NCI-H2081 treated with DMSO at 0.1 percent for 48 hours (cell line): ENCODE results near the gene MRPL20.
A peak's percentile ranks its signal among the peaks of the same experiment; 100 is the strongest.
"Not testable (repeated sequence)": the region's sequence is repeated elsewhere in the genome, so short reads cannot be mapped to it uniquely, and the experiment has no call there.

Experiments used
- DNase-seq: peaks from one replicate; lab custom pipeline; 2025; lab: John Stamatoyannopoulos, UW

MRPL20 gene

GRCh38 chr1:1406101-1406820 is 832 bp downstream of the MRPL20 start:
- no peak for DNase-seq

GRCh38 chr1:1403653-1404052 is 3.4 kb downstream of the MRPL20 start:
- DNase-seq = no peak

DNA sequence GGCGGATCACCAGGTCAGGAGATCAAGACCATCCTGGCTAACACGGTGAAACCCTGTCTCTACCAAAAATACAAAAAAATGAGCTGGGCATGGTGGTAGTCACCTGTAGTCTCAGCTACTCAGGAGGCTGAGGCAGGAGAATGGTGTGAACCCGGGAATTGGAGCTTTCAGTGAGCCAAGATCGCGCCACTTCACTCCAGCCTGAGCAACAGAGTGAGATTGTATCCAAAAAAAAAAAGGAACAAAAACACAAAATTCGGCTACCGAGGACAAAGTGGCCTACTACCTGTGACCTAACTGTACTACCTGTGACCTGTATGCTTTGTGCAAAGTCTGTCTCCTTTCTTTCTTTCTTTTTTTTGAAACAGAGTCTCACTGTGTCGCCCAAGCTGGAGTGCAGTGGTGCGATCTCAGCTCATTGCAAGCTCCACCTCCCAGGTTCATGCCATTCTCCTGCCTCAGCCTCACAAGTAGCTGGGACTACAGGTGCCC is 4.1 kb downstream of the MRPL20 start:
- not testable (repeated sequence) for DNase-seq

GRCh38 chr1:1402072-1402900 is 4.8 kb downstream of the MRPL20 start:
- no peak for DNase-seq

- DNase-seq = no peak
Measured at GRCh38 chr1:1401457-1402010, 5.6 kb downstream of the MRPL20 start.

- no peak for DNase-seq
Measured at GRCh38 chr1:1400576-1401456, 6.3 kb downstream of the MRPL20 start.

- DNase-seq = no peak
Measured at GRCh38 chr1:1399872-1400575, 7.1 kb downstream of the MRPL20 start.

DNA sequence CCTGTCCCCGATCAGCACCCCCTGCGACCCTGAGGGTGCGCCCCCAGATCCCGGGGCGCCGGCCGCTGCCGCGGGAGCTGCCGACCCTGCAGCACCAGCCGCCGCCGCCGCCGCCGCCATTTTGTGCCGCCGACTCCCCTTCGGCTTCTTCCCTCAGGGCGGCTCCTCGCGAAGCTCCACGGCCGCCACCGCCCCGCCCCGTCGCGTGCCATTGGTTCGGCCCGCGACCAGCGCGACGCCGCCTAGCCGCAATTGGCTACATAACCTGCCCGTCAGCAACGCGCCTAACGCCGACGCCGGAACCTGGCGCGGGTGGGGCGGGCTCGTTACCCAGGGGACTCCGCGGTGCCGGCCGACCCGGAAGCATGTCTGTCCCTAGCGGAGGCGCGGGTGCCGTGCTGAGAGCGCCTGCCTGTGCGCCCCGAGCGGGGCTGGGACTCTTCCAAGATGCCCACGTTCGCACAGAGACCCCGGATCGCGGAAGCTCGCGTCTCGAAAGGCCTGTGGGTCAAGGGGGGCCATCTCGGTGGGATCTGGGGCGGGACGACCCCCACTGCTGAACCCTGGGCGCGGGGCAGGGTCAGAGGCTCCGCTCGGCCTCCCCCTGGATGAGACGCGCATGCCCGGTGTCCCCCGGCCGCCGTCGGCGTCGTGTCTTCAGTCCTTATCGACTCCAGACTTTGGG is 7.8 kb downstream of the MRPL20 start, which contains the start of gene CCNL2:
TSS of gene CCNL2 (minus strand) at position 149 of the 685 bp plus-strand sequence. CDS start at position 120, 29 bp downstream.
- DNase-seq = peak; percentile 89

- DNase-seq = no peak
Measured at GRCh38 chr1:1398677-1399186, 8.4 kb downstream of the MRPL20 start.

DNA sequence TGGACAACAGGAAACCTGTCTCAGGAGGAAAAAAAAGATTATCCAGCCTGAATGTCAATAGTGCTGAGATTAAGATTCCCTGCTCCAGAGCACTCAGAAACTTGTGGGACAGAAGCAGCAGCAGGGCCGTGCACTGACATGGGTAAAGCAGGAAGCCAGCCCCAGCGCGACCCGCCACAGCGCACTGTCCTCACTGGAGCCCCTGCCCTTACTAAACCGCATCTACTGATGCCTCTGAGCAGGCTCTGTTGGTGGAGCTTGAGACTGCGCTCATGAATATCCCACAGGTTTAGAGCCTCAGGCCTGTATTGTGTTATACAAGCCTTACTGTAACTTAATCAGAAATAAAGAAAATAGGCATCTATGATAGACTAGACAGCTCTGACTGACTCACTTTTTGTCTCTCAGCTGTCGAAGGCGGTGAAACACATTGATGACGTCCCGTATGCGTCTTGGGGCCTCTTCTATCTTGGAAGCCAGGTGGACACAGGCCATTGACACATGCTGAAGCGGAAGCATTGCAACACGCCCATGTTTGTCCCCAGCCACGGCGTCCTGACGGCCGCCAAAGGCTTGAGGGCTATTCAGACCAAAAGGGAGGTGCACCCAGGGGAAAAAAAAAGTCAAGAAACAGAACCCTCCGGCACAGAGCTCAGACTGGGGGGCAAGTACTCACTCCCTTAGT is 9.1 kb downstream of the MRPL20 start:
- DNase-seq = no peak

- DNase-seq = no peak
Measured at GRCh38 chr1:1395166-1395565, 11.9 kb downstream of the MRPL20 start.

GRCh38 chr1:1394116-1394515 is 13.0 kb downstream of the MRPL20 start:
- no peak for DNase-seq

GRCh38 chr1:1393428-1393827 is 13.7 kb downstream of the MRPL20 start:
- no peak for DNase-seq

GRCh38 chr1:1393014-1393413 is 14.1 kb downstream of the MRPL20 start:
- no peak for DNase-seq

DNA sequence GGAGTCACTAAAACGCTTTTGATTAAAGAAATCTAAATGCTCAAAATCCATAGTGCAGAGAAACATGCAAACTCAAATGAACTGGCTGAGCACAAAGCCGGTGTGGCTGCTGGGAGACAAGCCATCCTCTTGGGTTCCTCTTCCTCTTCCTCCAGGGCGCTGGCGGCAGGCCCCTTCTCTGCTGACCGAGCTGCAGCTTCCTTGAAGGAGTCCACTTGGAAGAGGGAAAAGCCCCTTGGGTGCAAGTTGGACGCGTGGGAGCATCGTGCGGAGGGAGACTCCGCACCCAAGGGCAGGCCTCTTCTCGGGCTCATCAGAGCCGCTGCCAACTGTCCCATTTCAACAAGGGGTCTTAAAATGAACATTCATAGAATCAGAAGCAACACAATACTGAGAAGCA is 15.9 kb downstream of the MRPL20 start:
- no peak for DNase-seq

- no peak for DNase-seq
Measured at GRCh38 chr1:1390675-1391074, 16.4 kb downstream of the MRPL20 start.

- no peak for DNase-seq
Measured at GRCh38 chr1:1388078-1388472, 19.0 kb downstream of the MRPL20 start.

GRCh38 chr1:1387098-1388077 is 19.7 kb downstream of the MRPL20 start:
- no peak for DNase-seq
